KMS-11 (cell line): Measurements from ENCODE around the gene LARGE1.

Experiments
- H2AFZ ChIP-seq: fragments of 200-600 bp; sonication (generic); 2 replicates; pipeline ENCODE4 v1.6.1; 2016; ENCODE audit warnings: antibody characterized with exemption, mixed run types, low read depth
- H3K27ac ChIP-seq: fragments of 200-600 bp; sonication (generic); 2 replicates; pipeline ENCODE4 v1.6.1; 2016; ENCODE audit warnings: mild to moderate bottlenecking, mixed run types
- H3K27me3 ChIP-seq: fragments of 200-600 bp; sonication (generic); 2 replicates; pipeline ENCODE4 v1.6.1; 2017; ENCODE audit warnings: mild to moderate bottlenecking, low read depth, mixed run types, moderate library complexity; ENCODE audit not compliant: insufficient read depth
- H3K36me3 ChIP-seq: fragments of 200-600 bp; sonication (generic); 2 replicates; pipeline ENCODE4 v1.6.1; 2017; ENCODE audit warnings: mild to moderate bottlenecking, mixed run types; ENCODE audit not compliant: insufficient read depth
- H3K4me1 ChIP-seq: fragments of 200-600 bp; sonication (generic); 2 replicates; pipeline ENCODE4 v1.6.1; 2016; ENCODE audit warnings: mild to moderate bottlenecking, low read depth, mixed run types; ENCODE audit not compliant: poor library complexity, severe bottlenecking
- H3K4me2 ChIP-seq: fragments of 200-600 bp; sonication (generic); 2 replicates; pipeline ENCODE4 v1.7.0; 2016; ENCODE audit warnings: mild to moderate bottlenecking, mixed run types
- H3K4me3 ChIP-seq: fragments of 200-600 bp; sonication (generic); IDR thresholded peaks from 2 replicates; pipeline ENCODE4 v1.6.1; 2017; ENCODE audit warnings: low read depth, low read length, mixed read lengths; ENCODE audit not compliant: insufficient read depth
- H3K79me2 ChIP-seq: fragments of 200-600 bp; sonication (generic); 2 replicates; pipeline ENCODE4 v1.6.1; 2016; ENCODE audit warnings: low read depth, mixed run types; ENCODE audit not compliant: insufficient read depth
- H3K9ac ChIP-seq: fragments of 200-600 bp; sonication (generic); 2 replicates; pipeline ENCODE4 v1.6.1; 2016; ENCODE audit warnings: mild to moderate bottlenecking, mixed run types
- H4K20me1 ChIP-seq: fragments of 200-600 bp; sonication (generic); 2 replicates; pipeline ENCODE4 v1.6.1; 2016; ENCODE audit warnings: mild to moderate bottlenecking, mixed run types; ENCODE audit not compliant: insufficient read depth
- CTCF ChIP-seq: fragments of 200-600 bp; sonication (generic); conservative IDR thresholded peaks from 2 replicates; pipeline ENCODE4 v1.6.1; 2017; ENCODE audit warnings: low read depth, mild to moderate bottlenecking, antibody characterized with exemption, low read length, moderate library complexity, mixed read lengths

Gene LARGE1

GRCh38 chr22:33588860-33589259 lies 331.4 kb downstream of the LARGE1 start:
- H3K36me3 ChIP-seq: no peaks in the 10 kb centered on the region
- TF ChIP-seq CTCF: no peak
- no peak overlapping the region for H3K27ac ChIP-seq
- H3K4me1 ChIP-seq: no peaks in the 10 kb centered on the region
- H3K4me3 ChIP-seq: no peak overlapping the region
- no peak overlapping the region for H3K9ac ChIP-seq
- no peaks in the 10 kb centered on the region for H3K27me3 ChIP-seq
- H3K79me2 ChIP-seq: no peaks in the 10 kb centered on the region
- no peak overlapping the region for H3K4me2 ChIP-seq
- no peaks in the 10 kb centered on the region for H4K20me1 ChIP-seq
- H2AFZ ChIP-seq: no peak overlapping the region

GRCh38 chr22:33584152-33584551 lies 336.1 kb downstream of the LARGE1 start:
- H3K79me2 ChIP-seq: no peaks in the 10 kb centered on the region
- TF ChIP-seq CTCF: no peak
- H3K4me2 ChIP-seq: no peak overlapping the region
- H3K27ac ChIP-seq: no peak overlapping the region
- no peaks in the 10 kb centered on the region for H3K4me1 ChIP-seq
- H3K36me3 ChIP-seq: no peaks in the 10 kb centered on the region
- H3K27me3 ChIP-seq: no peaks in the 10 kb centered on the region
- no peak overlapping the region for H3K9ac ChIP-seq
- no peak overlapping the region for H2AFZ ChIP-seq
- no peak overlapping the region for H3K4me3 ChIP-seq
- H4K20me1 ChIP-seq: no peaks in the 10 kb centered on the region

- Histone ChIP-seq H3K79me2 (no peaks in the 10 kb centered on the region), H4K20me1 (no peaks in the 10 kb centered on the region), H3K4me1 (no peaks in the 10 kb centered on the region), H3K4me2 (no peak overlapping the region), H3K27ac (no peak overlapping the region), H3K9ac (no peak overlapping the region), H2AFZ (no peak overlapping the region), H3K4me3 (no peak overlapping the region), H3K36me3 (no peaks in the 10 kb centered on the region), H3K27me3 (no peaks in the 10 kb centered on the region)
- TF ChIP-seq CTCF: no peak
These were observed 337.4 kb downstream of the LARGE1 start for GRCh38 chr22:33582822-33583400.

GRCh38 chr22:33580310-33580709 lies 340.0 kb downstream of the LARGE1 start:
- H3K9ac ChIP-seq: no peak overlapping the region
- H3K27me3 ChIP-seq: no peaks in the 10 kb centered on the region
- no peaks in the 10 kb centered on the region for H3K36me3 ChIP-seq
- H3K27ac ChIP-seq: no peak overlapping the region
- H3K4me2 ChIP-seq: no peak overlapping the region
- no peak for TF ChIP-seq CTCF
- no peaks in the 10 kb centered on the region for H4K20me1 ChIP-seq
- H2AFZ ChIP-seq: no peak overlapping the region
- no peaks in the 10 kb centered on the region for H3K4me1 ChIP-seq
- no peaks in the 10 kb centered on the region for H3K79me2 ChIP-seq
- H3K4me3 ChIP-seq: no peak overlapping the region
